Measurements from ENCODE around the gene MRPL12. TPM values are rescaled to one million over a fixed set of nuclear protein-coding genes. Genes with fewer than 3 reads are reported as not detected.

Gene MRPL12
- total RNA-seq, 1 experiment from 2014 or later: 143 TPM

DNA sequence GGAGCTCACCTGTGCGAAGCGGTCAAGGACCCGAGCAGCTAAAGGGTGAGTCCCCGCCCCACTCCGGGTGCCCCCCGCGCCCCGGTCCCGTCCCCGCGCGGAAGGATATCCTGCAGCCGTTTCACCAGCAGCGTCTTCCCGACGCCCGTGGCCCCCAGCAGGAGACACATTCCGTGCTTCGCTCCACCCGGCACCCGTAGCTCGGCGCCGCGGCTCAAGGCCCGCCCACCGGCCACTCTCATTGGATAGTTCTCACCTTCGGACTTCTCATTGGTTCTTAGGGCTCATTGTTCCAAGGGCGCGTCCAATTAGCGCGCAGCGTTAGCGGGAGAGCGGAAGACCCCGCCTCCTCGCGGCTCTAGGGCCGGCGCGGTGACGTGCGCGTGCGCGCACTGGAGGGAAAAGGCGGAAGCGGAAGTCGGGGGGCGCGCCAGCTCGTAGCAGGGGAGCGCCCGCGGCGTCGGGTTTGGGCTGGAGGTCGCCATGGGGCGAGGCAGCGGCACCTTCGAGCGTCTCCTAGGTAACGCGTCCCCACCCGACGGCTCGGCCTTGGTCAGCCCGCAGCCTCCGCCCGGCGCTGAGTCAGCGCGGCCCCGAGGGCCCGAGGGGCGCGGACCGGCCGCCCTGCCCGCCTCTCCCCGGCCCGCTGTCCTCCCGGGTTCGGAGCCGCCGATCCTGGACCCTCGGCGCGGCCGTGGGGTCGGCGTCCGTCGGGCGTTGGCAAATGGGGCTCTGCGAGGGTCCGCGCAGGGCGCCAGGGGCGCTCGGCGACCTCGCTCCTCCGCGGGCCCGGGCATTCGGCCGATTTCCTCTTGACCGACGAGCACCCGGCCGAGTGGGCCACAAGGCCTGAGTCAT lies 19.4 kb upstream of the MRPL12 start, which contains the start of the genes ARL16 and HGS:
TSS of gene ARL16 (minus strand) at position 214 of the 858 bp plus-strand sequence. CDS start at position 170, 44 bp downstream.
TSS of gene HGS (plus strand) at position 428 of the 858 bp plus-strand sequence. CDS start at position 484, 56 bp downstream.
- peak; percentile 99 for DNase-seq (ENCODE audit: unreplicated experiment)
- Mint-ChIP-seq H3K36me3 (ENCODE audit: insufficient read depth, unreplicated experiment) (peaks cover 45% of the 10 kb centered on the region), H3K9me3 (ENCODE audit: unreplicated experiment) (no peaks in the 10 kb centered on the region), H3K4me1 (ENCODE audit: insufficient read depth, unreplicated experiment) (peaks cover 5% of the 10 kb centered on the region), H3K27me3 (ENCODE audit: insufficient read depth, unreplicated experiment) (no peaks in the 10 kb centered on the region), H3K27ac (ENCODE audit: low read depth, unreplicated experiment) (peak within 1 kb of the TSS; percentile 89), H3K4me3 (ENCODE audit: unreplicated experiment) (peak within 1 kb of the TSS; percentile 91)
- intact Hi-C loops (cut with micrococcal nuclease): loop anchor here (1.0 to 2.0 kb wide), 2 partner anchors 17 to 47 kb away; partner anchors contain the start of genes CCDC137, NPLOC4, OXLD1 and TSPAN10
- TF ChIP-seq, protein P1, sequence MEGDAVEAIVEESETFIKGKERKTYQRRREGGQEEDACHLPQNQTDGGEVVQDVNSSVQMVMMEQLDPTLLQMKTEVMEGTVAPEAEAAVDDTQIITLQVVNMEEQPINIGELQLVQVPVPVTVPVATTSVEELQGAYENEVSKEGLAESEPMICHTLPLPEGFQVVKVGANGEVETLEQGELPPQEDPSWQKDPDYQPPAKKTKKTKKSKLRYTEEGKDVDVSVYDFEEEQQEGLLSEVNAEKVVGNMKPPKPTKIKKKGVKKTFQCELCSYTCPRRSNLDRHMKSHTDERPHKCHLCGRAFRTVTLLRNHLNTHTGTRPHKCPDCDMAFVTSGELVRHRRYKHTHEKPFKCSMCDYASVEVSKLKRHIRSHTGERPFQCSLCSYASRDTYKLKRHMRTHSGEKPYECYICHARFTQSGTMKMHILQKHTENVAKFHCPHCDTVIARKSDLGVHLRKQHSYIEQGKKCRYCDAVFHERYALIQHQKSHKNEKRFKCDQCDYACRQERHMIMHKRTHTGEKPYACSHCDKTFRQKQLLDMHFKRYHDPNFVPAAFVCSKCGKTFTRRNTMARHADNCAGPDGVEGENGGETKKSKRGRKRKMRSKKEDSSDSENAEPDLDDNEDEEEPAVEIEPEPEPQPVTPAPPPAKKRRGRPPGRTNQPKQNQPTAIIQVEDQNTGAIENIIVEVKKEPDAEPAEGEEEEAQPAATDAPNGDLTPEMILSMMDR (IDR thresholded peaks at IDR 0.05; ENCODE audit: unreplicated experiment): no peak
- POLR2A ChIA-PET: interaction anchor here (0.6 to 5.0 kb wide), 32 partner anchors 8 to 468 kb away, joined by 3 to 122 read pairs (median 4); partner anchors contain the start of genes CCDC137, FAAP100, MCRIP1 and MRPL12
- CTCF ChIA-PET: interaction anchor here (0.7 to 1.0 kb wide), 4 partner anchors 15 to 30 kb away, joined by 3 to 5 read pairs (median 3); no protein-coding TSS in a partner anchor
- no TSS peak for BruUV-seq (replicated peaks)

DNA sequence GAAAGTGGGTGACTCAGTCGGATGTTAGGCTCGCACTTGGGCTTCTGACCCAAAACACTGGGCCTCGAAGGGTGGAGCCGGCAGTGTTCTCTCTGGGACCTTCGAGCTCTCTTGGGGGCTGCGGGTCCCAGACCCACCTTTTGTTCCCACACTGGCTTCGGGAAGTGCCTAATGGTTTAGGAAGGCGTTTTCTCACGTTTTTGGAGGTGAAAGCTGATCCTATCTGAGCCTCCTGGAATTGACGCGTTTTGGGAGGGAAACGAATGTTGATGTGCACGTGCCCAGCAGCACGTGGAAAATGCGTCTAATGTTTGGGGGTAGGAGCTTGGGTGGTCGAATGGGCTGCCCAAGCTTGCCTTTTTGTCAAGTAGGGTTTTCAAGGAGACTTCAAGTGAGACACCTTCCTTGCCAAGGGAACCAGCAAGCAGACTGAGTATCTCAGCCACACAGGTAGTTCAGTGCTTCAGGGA lies 18.7 kb upstream of the MRPL12 start:
- H3K9me3 Mint-ChIP-seq (ENCODE audit: unreplicated experiment): no peaks in the 10 kb centered on the region
- ChIA-PET POLR2A (interaction anchor here (0.6 to 5.0 kb wide), 20 partner anchors 12 to 242 kb away, joined by 3 to 122 read pairs (median 6); partner anchors contain the start of genes CCDC137, FAAP100, MCRIP1 and MRPL12), CTCF (interaction anchor here (0.6 to 0.9 kb wide), 3 partner anchors 16 to 206 kb away, joined by 3 to 5 read pairs (median 4); no protein-coding TSS in a partner anchor)
- TF ChIP-seq, protein P1 (IDR thresholded peaks at IDR 0.05; ENCODE audit: unreplicated experiment): no peak
- DNase-seq (ENCODE audit: unreplicated experiment): no peak
- peaks cover 51% of the 10 kb centered on the region for H3K36me3 Mint-ChIP-seq (ENCODE audit: insufficient read depth, unreplicated experiment)
- H3K4me1 Mint-ChIP-seq (ENCODE audit: insufficient read depth, unreplicated experiment): peaks cover 5% of the 10 kb centered on the region
- H3K4me3 Mint-ChIP-seq (ENCODE audit: unreplicated experiment): peak overlapping the region; percentile 91
- H3K27ac Mint-ChIP-seq (ENCODE audit: low read depth, unreplicated experiment): peak overlapping the region; percentile 89
- no peaks in the 10 kb centered on the region for H3K27me3 Mint-ChIP-seq (ENCODE audit: insufficient read depth, unreplicated experiment)
- BruUV-seq (replicated peaks): TSS peak; percentile 77
- intact Hi-C loops (cut with micrococcal nuclease): no loop called here

DNA sequence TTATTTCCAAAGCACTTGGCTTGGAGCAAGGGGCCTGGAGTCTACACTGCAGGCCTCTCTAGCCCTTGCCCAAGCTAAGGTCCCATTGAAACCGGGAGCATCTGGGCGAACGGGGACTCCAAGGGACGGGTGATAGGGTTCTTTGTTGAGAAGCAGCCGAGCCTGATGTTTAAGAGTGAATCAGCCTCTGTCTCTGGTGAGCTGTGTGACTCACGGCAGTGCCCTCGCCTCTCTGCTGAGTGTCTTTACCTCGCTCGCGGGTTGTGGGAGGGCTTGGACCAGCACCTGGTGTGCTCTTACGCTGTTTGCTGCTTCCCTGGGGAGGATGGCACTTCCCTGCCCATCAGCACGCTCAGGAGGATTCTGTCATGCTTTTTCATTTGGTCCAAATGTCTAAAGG lies 18.1 kb upstream of the MRPL12 start:
- intact Hi-C loops (cut with micrococcal nuclease): no loop called here
- Mint-ChIP-seq H3K4me1 (ENCODE audit: insufficient read depth, unreplicated experiment) (peaks cover 5% of the 10 kb centered on the region), H3K9me3 (ENCODE audit: unreplicated experiment) (no peaks in the 10 kb centered on the region), H3K36me3 (ENCODE audit: insufficient read depth, unreplicated experiment) (peaks cover 48% of the 10 kb centered on the region), H3K27me3 (ENCODE audit: insufficient read depth, unreplicated experiment) (no peaks in the 10 kb centered on the region), H3K4me3 (ENCODE audit: unreplicated experiment) (peak overlapping the region; percentile 91), H3K27ac (ENCODE audit: low read depth, unreplicated experiment) (peak overlapping the region; percentile 89)
- CTCF ChIA-PET: interaction anchor here (0.6 to 1.7 kb wide), 3 partner anchors 9 to 205 kb away, joined by 4 to 5 read pairs (median 4); no protein-coding TSS in a partner anchor
- POLR2A ChIA-PET: interaction anchor here (0.6 to 5.0 kb wide), 13 partner anchors 11 to 446 kb away, joined by 3 to 122 read pairs (median 6); partner anchors contain the start of genes CCDC137, FAAP100, MRPL12 and NDUFAF8
- BruUV-seq (replicated peaks): no TSS peak
- DNase-seq (ENCODE audit: unreplicated experiment): peak; percentile 65
- TF ChIP-seq, protein P1 (IDR thresholded peaks at IDR 0.05; ENCODE audit: unreplicated experiment): no peak

Measured in MCF 10A (cell line).